Inflammatory macrophage (primary cell): Measurements from ENCODE around the gene KRTAP10-1.
"Not testable (repeated sequence)": the region's sequence is repeated elsewhere in the genome, so short reads cannot be mapped to it uniquely, and the experiment has no call there.

ENCODE experiments used
- DNase-seq, 2 donors: peaks; one replicate each; pipeline ENCODE4 v3.0.0-alpha.2; 2020 to 2022
- total RNA-seq, 18 experiments: gene quantifications; one replicate each; lab custom pipeline; 2026; ENCODE audit warnings: mixed read lengths in 6 of 18, inconsistent platforms in 2 of 18; lab: John Stamatoyannopoulos, UW

Gene KRTAP10-1
- 0 to 0.08 (median 0) reads per million in 18 experiments for total RNA-seq

- no peak for DNase-seq
Measured at GRCh38 chr21:44539991-44540666, at the start of gene KRTAP10-1. Gene KRTAP10-1, minus strand, starts transcription at chr21:44540195. Its CDS starts 45 bp downstream, at chr21:44540150.

- DNase-seq = no peak
Measured at GRCh38 chr21:44589094-44589493, 49.1 kb upstream of the KRTAP10-1 start.

GRCh38 chr21:44585892-44586291, 45.9 kb upstream of the KRTAP10-1 start:
- DNase-seq = no peak

GRCh38 chr21:44583800-44584147, 43.8 kb upstream of the KRTAP10-1 start:
- no peak for DNase-seq

GRCh38 chr21:44583089-44583799, 43.2 kb upstream of the KRTAP10-1 start:
- DNase-seq = no peak

GRCh38 chr21:44582055-44582454, 42.1 kb upstream of the KRTAP10-1 start:
- DNase-seq = no peak

GRCh38 chr21:44581158-44581557, 41.2 kb upstream of the KRTAP10-1 start:
- DNase-seq = no peak

GRCh38 chr21:44580231-44580821, 40.3 kb upstream of the KRTAP10-1 start, which contains the start of gene KRTAP10-5:
Gene KRTAP10-5, minus strand, starts transcription at chr21:44580604. Its CDS starts 26 bp downstream, at chr21:44580578.
- DNase-seq = not testable (repeated sequence)

- DNase-seq = no peak
Measured at GRCh38 chr21:44579833-44580144, 39.8 kb upstream of the KRTAP10-1 start.

GRCh38 chr21:44579056-44579832, 39.2 kb upstream of the KRTAP10-1 start:
- DNase-seq = no peak

- DNase-seq = no peak
Measured at GRCh38 chr21:44578371-44579055, 38.5 kb upstream of the KRTAP10-1 start.

- DNase-seq = no peak
Measured at GRCh38 chr21:44576025-44576420, 36.0 kb upstream of the KRTAP10-1 start.

GRCh38 chr21:44575307-44576024, 35.5 kb upstream of the KRTAP10-1 start:
- DNase-seq = no peak

- no peak for DNase-seq
Measured at GRCh38 chr21:44574457-44575306, 34.7 kb upstream of the KRTAP10-1 start.

GRCh38 chr21:44573630-44574456, 33.8 kb upstream of the KRTAP10-1 start, which contains the start of gene KRTAP10-4:
Gene KRTAP10-4, plus strand, starts transcription at chr21:44573729. Its CDS starts 30 bp downstream, at chr21:44573759.
- not testable (repeated sequence) for DNase-seq

GRCh38 chr21:44572959-44573583, 33.1 kb upstream of the KRTAP10-1 start:
- DNase-seq = no peak

GRCh38 chr21:44571844-44572782, 32.1 kb upstream of the KRTAP10-1 start:
- no peak for DNase-seq

- DNase-seq = no peak
Measured at GRCh38 chr21:44571296-44571695, 31.3 kb upstream of the KRTAP10-1 start.
